ENCODE measurements around the gene ADAM17.

ADAM17 gene

DNA sequence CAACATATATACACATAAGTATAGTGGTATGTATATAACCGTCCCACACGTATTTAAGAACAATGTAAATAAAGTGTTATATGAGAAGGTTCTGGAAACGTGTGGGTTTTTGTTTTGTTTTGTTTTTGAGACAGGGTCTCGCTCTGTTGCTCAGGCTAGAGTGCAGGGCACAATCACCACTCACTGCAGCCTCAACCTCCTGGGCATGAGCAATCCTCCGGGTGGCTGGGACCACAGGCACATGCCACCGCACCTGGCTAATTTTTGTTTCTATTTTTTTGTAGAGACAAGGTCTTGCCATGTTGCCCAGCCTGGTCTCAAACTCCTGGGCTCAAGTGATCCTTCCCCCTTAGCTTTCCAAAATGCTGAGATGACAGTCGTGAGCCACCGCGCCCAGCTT, 6.2 kb downstream of the ADAM17 start:
- no peak for DNase-seq (ENCODE audit: low read depth)
- TF ChIP-seq, protein P1, sequence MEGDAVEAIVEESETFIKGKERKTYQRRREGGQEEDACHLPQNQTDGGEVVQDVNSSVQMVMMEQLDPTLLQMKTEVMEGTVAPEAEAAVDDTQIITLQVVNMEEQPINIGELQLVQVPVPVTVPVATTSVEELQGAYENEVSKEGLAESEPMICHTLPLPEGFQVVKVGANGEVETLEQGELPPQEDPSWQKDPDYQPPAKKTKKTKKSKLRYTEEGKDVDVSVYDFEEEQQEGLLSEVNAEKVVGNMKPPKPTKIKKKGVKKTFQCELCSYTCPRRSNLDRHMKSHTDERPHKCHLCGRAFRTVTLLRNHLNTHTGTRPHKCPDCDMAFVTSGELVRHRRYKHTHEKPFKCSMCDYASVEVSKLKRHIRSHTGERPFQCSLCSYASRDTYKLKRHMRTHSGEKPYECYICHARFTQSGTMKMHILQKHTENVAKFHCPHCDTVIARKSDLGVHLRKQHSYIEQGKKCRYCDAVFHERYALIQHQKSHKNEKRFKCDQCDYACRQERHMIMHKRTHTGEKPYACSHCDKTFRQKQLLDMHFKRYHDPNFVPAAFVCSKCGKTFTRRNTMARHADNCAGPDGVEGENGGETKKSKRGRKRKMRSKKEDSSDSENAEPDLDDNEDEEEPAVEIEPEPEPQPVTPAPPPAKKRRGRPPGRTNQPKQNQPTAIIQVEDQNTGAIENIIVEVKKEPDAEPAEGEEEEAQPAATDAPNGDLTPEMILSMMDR (conservative IDR thresholded peaks at IDR 0.05; ENCODE audit: low read depth, low read length) = no peak
- H3K4me3 ChIP-seq (ENCODE audit: low read length) = no peak overlapping the region

DNA sequence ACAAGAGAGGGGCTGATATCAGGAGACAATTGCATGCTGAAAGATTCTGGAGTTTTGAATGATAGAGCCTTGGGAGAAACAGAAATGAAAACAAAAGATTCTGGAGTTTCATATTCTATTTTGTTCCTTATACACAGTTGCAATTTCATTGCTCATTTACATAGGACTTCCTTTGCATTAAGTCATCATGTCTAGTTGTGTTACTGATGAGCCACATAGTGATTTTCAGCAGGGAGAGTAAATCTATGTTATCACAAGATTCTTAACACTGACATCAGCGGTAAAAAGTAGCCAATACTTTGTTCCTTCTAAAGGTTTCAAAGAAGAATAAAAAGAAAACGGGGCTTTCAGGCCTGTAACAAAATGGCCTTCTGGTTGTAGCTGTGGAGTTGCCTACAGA, 7.1 kb downstream of the ADAM17 start:
- no peak for DNase-seq (ENCODE audit: low read depth)
- no peak overlapping the region for H3K4me3 ChIP-seq (ENCODE audit: low read length)
- TF ChIP-seq, protein P1 (conservative IDR thresholded peaks at IDR 0.05; ENCODE audit: low read depth, low read length) = no peak

DNA sequence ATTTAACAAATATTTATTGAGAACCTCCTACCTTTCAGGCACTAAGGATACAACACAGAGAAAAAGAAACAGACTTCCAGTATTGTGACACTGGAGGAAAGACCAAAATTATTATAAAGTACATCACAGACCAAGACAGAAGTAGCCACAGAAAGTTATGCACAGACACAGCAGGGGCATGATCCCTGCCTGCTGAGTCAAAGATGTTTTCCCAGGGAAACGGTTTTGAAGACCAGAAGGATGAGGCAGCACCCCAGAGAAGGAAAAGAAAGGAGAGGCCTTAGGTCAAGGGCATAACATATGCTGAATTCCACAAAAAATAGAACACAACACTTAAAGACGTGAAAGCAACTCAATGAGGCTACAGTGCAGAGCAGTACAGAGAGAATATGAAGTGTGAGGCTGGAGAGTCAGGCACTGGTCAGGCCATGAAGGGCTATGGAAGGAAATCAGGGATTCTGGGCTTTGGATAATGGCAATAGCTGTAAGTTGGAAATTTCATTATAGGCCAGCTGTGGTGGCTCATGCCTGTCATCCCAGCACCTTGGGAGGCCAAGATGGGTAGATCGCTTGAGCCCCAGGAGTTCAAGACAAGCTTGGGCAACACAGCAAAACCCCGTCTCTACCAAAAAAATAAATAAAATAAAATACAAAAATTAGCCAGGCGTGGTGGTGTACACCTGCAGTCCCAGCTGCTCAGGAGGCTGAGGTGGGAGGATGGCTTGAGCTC, 8.2 kb downstream of the ADAM17 start:
- H3K4me3 ChIP-seq (ENCODE audit: low read length) = no peak overlapping the region
- no peak for DNase-seq (ENCODE audit: low read depth)
- TF ChIP-seq, protein P1 (conservative IDR thresholded peaks at IDR 0.05; ENCODE audit: low read depth, low read length) = no peak

DNA sequence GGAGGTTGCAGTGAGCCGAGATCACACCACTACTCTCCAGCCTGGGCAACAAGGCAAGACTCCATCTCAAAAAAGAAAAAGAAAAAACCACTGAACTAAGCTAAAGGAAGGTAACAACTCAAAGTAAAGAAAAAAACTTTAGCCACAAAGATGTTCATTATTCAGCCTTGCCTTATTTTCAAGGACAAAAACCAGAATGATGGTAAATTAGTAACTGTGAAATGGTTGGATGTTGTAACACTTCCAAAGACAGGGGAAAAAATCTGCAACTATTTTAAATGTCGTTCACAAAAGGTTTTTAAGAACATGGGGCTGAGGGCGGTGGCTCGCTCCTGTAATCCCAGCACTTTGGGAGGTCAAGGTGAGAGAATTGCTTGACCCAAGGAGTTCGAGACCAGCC, 10.1 kb downstream of the ADAM17 start:
- H3K4me3 ChIP-seq (ENCODE audit: low read length) = no peak overlapping the region
- DNase-seq (ENCODE audit: low read depth) = no peak
- TF ChIP-seq, protein P1 (conservative IDR thresholded peaks at IDR 0.05; ENCODE audit: low read depth, low read length) = no peak

DNA sequence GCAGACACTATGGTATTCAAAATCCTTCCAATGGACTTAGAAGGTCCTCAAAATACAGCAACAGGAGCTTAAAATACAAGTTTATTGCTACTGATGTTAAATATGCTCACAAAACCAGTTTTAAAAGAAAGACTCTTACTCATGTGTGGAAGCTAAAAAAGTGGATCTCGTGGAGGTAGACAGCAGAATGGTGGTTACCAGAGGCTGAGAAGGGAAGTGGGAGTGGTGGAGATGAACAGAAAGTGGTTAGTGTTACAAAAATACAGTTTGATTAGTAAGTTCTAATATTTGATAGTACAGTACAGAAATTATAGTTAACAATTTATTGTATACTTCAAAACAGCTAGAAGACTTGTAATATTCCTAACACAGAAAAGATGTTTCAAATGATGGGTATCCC, 12.1 kb downstream of the ADAM17 start:
- DNase-seq (ENCODE audit: low read depth) = no peak
- TF ChIP-seq, protein P1 (conservative IDR thresholded peaks at IDR 0.05; ENCODE audit: low read depth, low read length) = no peak
- no peak overlapping the region for H3K4me3 ChIP-seq (ENCODE audit: low read length)

DNA sequence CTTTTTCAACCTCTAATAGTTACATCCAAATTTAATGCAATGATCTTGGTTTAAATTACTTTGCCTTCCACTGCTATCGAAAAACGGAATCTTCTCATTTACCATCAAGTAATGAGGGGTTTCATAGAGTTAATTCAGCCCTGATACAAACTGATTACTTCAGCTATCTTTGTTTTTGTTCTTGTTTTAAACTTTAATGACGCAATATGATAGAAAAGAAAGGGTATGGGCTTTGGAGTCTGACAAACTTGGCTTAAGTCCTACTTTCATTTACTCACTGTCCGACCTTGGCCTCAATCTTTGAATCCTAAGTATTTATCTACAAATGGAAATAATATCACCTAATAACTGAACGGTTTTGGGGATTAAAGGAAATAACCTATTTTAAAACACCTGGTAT, 16.1 kb downstream of the ADAM17 start:
- no peak overlapping the region for H3K4me3 ChIP-seq (ENCODE audit: low read length)
- no peak for DNase-seq (ENCODE audit: low read depth)
- TF ChIP-seq, protein P1 (conservative IDR thresholded peaks at IDR 0.05; ENCODE audit: low read depth, low read length) = no peak

DNA sequence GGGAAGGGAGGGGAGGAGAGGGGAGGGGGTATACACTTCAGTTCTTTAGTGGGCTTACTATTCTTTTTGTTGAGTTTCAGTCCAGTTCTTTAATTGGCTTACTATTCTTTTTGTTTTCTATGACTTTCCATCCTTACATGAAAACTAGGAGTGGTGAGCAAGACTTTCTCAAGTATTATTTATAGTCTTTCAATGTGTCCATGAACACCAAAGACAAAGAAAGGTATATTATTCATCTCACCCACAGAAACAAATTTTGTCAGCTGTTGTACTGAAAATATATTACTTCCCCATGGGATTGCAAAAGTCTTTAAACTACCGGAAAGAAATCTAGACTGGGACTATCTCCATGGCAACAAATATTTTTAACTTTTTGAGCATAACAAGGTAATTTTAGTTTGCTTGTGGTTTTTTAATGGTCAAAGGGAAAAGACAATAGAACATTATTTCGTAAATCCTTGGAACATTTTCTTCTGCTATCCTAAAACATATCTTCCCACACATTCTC, 17.6 kb downstream of the ADAM17 start:
- TF ChIP-seq, protein P1 (conservative IDR thresholded peaks at IDR 0.05; ENCODE audit: low read depth, low read length) = no peak
- no peak overlapping the region for H3K4me3 ChIP-seq (ENCODE audit: low read length)
- no peak for DNase-seq (ENCODE audit: low read depth)
